HG02885 (cell line): Measurements from ENCODE around the gene ZNF581.

Experiments used
- ATAC-seq: cut with Tn5 transposase; IDR thresholded peaks from one replicate; pipeline ENCODE4 v1.9.1; 2021; ENCODE audit warnings: mild to moderate bottlenecking; ENCODE audit not compliant: unreplicated experiment, poor library complexity

ZNF581 gene

GRCh38 chr19:55611300-55611982 is 32.0 kb upstream of the ZNF581 start:
- ATAC-seq: no peak

DNA sequence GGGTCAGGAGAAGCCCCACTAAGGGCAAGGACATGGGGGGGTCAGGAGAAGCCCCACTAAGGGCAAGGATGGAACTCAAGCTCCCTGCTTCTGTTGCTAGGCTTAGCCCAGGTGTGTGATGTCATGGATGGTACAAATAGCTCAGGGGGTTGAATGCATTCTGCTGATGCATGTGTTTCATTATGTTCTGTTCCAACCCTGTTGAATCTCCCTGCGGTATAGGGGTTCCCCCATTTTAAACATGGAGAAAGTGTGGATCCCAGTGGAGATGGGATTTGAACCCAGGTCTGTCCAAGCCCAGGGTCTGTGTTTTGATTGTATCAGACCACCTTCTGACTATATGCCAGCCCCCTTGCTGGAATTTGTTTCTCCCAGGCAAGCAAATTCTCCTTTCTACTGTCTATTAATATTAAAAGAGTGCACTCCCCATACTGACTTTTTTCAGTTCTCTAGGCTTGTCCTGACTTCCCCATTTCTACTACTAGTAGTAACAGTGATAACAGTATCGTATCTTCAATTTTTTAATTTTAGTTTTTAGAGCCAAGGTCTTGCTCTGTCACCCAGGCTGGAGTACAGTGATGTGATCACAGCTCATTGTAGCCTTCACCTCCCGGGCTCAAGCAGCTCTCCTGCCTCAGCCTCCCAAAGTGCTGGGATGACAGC is 31.3 kb upstream of the ZNF581 start:
- ATAC-seq: no peak

DNA sequence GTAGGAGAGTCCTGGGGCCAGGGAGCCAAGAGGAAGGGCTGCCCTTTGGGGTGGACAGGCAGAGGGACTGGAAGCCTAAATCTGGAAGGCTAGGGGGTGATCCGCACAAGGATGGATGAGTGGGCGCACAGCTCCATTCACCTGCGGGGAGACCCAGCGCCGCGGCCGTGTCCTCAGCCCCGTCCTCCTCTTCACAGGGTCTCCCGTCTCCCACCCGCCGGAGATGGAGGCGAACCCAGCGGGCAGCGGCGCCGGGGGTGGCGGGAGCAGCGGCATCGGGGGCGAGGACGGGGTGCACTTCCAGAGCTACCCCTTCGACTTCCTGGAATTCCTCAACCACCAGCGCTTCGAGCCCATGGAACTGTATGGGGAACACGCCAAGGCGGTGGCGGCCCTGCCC is 30.1 kb upstream of the ZNF581 start:
- no peak for ATAC-seq

GRCh38 chr19:55613930-55614710 is 29.3 kb upstream of the ZNF581 start:
- no peak for ATAC-seq

DNA sequence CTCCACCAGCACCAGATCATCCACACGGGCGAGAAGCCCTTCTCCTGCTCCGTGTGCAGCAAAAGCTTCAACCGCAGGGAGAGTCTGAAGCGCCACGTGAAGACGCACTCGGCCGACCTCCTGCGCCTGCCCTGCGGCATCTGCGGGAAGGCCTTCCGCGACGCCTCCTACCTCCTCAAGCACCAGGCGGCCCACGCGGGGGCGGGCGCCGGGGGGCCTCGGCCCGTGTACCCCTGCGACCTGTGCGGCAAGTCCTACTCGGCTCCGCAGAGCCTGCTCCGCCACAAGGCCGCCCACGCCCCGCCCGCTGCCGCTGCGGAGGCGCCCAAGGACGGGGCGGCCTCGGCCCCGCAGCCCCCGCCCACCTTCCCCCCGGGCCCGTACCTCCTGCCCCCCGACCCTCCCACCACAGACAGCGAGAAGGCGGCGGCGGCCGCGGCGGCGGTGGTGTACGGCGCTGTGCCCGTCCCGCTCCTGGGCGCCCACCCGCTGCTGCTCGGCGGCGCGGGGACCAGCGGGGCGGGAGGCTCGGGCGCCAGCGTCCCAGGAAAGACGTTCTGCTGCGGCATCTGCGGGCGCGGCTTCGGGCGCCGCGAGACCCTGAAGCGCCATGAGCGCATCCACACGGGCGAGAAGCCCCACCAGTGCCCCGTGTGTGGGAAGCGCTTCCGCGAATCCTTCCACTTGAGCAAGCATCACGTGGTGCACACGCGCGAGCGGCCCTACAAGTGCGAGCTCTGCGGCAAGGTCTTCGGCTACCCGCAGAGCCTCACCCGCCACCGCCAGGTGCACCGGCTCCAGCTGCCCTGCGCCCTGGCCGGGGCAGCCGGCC is 28.5 kb upstream of the ZNF581 start:
- no peak for ATAC-seq

DNA sequence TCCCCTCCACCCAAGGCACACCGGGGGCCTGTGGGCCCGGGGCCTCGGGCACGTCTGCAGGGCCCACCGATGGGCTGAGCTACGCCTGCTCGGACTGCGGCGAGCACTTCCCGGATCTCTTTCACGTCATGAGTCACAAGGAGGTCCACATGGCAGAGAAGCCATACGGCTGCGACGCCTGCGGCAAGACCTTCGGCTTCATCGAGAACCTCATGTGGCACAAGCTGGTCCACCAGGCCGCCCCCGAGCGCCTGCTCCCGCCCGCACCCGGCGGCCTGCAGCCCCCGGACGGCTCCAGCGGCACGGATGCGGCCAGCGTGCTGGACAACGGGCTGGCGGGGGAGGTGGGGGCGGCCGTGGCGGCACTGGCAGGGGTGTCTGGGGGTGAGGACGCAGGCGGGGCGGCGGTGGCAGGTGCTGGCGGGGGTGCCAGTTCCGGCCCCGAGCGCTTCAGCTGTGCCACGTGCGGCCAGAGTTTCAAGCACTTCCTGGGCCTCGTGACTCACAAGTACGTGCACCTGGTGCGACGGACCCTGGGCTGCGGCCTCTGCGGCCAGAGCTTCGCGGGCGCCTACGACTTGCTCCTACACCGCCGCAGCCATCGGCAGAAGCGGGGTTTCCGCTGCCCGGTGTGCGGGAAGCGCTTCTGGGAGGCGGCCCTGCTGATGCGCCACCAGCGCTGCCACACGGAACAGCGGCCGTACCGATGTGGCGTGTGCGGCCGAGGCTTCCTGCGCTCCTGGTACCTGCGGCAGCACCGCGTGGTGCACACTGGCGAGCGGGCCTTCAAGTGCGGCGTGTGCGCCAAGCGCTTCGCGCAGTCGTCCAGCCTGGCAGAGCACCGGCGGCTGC is 27.7 kb upstream of the ZNF581 start:
- no peak for ATAC-seq

DNA sequence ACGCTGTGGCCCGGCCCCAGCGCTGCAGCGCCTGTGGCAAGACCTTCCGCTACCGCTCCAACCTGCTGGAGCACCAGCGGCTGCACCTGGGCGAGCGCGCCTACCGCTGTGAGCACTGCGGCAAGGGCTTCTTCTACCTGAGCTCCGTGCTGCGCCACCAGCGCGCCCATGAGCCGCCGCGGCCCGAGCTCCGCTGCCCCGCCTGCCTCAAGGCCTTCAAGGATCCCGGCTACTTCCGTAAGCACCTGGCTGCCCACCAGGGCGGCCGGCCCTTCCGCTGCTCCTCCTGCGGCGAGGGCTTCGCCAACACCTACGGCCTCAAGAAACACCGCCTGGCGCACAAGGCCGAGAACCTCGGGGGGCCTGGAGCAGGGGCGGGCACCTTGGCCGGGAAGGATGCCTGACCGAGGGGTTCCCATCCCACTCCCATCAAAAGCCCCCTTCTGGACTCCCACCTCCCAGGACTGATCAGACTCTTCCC is 27.0 kb upstream of the ZNF581 start:
- no peak for ATAC-seq

GRCh38 chr19:55617426-55617825 is 26.0 kb upstream of the ZNF581 start:
- no peak for ATAC-seq

DNA sequence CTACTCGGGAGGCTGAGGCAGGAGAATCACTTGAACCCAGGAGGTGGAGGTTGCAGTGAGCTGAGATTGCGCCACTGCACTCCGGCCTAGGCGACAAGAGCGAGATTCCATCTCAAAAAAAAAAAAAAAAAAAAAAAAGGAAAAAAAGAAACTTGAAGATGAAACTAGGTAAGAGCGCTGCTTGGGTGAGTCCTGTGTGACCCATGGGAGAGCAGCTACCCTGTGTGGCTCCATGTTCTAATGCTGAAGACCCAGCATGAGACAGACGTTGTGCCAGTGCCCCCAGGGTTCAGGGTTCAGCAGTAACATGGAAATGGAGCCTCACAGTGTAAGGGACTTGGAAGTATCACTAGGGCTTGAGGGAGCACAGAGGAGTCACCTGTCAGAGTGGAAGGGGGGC is 25.0 kb upstream of the ZNF581 start:
- no peak for ATAC-seq

GRCh38 chr19:55619286-55619685 is 24.2 kb upstream of the ZNF581 start:
- no peak for ATAC-seq

DNA sequence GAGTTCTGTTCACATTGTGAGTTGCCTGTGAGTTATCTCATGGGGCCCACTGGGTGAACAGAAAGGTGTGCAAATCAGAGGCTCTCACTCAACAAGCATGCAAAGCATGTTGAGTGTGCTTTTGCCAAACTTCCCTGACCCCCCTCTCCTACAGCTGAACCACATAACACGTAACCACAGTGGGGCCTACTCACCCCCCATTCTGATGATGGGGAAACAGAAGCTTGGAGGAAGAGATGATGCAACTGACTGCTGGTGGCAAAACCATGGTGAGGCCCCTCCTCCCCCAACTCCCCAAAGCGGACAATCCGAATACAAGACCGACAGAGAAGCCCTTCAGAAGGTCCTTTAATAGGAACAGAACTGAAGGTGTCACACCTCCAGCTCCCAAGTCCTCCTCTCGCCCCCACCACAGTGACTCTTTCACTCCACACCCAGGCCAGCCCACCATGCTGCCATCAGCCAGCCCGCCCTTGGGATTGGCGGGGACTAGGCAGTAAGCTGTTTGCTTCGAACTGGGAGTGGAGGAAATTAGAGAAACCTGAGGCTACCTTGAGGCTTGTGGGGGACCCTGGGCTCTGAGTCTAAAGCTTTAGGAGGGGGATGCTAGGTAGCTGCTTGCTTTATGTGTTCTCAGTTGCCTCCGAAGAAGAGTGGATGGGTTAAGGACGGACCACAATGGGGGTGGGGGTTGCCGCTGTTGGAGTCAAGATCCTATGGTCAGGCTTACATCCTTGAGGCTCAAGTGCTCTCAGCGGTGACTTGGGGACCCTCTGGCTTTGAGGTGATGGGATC is 22.8 kb upstream of the ZNF581 start:
- ATAC-seq: no peak

DNA sequence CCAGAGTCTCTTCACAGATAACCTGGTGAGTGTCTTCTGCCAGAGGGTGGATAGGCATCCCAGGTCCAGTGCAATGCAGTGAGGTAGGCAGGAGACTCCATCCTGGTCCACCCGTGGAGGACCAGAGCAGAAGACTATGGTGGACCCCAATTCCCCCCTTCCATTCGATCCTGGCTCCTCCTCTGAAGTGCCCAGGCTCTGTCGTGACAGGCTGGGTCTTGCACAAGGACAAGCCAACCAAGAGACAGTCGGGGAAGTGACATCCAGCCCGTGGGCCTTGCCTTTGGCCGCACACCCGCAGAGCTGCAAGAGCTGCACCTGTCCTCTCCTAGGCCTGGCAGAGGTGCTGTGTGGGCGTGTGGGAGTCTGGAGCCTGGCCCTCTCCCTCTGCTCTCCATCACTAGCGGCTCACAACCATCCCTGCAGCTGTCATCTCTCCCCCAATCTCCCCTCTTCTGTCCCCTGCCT is 22.2 kb upstream of the ZNF581 start:
- ATAC-seq: no peak

DNA sequence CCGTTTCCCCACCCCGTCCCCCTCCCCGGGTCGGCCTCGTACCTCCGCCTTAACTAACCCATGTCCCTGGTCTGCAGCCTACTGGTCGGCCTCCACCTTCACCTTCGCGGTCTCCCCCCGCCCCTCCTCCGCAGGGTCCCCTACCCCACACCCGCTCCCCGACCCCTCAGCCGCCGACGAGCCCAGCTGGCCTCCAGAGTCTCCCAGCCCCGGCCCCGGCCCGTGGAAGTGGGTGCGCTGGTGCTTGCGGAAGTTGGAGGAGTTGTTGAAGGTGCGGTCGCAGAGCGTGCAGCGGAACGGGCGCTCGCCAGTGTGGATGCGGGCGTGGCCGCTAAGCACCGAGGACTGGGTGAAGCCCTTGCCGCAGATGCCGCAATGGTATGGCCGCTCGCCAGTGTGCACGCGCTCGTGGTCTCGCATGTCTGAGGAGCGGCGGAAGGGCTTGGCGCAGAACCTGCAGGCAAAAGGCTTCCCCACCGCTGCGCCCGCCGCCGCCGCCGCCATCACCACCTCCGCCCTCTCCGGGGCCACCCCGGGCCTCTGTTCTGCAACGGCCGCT is 21.7 kb upstream of the ZNF581 start:
- no peak for ATAC-seq

GRCh38 chr19:55622242-55622969 is 21.0 kb upstream of the ZNF581 start:
- no peak for ATAC-seq

DNA sequence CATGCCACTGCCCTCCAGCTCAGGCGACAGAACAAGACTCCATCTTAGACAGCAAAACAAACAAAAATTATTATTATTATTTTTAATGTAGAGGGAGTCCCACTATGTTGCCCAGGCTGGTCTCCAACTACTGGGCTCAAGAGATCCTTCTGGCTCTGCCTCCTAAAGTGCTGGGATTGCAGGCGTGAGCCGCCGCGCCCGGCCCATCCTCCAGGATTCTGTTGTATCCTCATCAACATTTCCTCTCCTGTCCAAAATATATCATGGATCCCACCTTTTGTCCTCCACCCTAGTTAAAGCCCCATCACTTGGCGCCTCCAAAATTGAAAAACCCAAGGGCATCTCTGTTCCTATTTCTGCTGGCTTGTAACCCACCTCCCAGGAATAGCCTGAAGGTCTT is 20.3 kb upstream of the ZNF581 start:
- ATAC-seq: no peak

DNA sequence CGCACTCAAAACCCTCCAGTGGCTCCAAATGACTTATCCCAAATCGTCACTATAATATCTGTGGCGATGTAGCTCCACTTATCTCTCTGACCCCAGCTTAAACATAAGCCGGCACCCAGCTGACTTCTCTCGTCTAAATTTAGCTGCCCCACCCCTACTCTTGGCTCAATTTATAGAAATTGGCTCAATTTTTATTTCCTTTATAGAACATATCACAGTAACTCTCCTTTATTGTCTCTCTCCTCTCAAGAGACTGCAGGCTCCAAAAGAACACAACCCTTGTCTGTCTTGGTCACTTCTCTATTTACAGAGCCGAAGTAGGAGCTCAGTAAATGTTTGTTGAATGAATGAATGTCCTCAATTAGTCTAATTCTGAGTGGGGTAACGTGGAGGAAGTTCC is 19.9 kb upstream of the ZNF581 start:
- ATAC-seq: no peak

DNA sequence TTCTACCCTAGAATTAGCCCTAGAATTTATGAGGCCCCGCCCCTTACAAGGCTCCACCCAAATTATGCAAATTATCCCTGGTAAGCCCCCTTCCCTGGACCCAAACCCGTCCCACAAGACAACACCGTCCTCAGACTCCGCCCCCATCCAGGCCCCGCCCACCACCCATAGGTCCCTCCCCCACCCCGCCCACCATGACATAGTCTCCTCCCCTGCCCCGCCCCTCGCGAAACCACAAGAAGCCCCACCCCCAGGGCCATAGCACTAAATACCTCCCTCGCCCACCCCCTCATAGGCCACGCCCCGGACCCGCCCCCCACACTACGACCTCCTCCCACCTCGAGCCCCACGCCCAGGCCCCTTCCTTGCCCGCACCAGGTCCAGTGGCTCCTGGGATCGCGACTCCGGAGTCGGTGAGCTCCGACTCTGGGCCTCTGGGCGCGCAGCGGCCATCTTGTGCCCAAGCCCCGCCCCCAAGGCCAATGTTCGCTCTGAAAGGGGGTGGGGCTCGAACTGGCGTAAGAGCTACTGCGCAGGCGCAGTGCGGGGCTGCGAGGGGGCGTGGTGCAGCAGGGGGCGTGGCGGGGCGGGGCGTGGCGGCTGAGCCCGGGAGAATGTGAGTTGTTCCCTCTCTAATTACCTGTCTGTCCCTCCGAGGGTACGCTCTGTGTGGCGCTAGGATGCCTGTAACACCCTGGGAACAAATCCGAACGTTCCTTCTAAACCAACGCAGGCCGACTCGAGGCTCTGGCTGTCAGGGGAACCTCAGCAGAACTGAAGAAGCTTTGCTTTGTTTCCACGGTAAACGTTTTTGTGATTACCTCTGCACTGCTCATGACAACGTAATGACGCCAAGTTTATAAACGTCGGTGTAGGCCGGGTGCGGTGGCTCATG is 19.1 kb upstream of the ZNF581 start, which contains the start of gene ZNF784:
Gene ZNF784, minus strand, starts transcription at position 458 of the 895 bp plus-strand sequence. Its CDS starts 5 bp downstream, at position 453.
- ATAC-seq: peak; percentile 67
